ENCODE data around the gene IRF1.

Gene IRF1

GRCh38 chr5:132435447-132435846 is 55.1 kb downstream of the IRF1 start:
- no peak for DNase-seq

DNA sequence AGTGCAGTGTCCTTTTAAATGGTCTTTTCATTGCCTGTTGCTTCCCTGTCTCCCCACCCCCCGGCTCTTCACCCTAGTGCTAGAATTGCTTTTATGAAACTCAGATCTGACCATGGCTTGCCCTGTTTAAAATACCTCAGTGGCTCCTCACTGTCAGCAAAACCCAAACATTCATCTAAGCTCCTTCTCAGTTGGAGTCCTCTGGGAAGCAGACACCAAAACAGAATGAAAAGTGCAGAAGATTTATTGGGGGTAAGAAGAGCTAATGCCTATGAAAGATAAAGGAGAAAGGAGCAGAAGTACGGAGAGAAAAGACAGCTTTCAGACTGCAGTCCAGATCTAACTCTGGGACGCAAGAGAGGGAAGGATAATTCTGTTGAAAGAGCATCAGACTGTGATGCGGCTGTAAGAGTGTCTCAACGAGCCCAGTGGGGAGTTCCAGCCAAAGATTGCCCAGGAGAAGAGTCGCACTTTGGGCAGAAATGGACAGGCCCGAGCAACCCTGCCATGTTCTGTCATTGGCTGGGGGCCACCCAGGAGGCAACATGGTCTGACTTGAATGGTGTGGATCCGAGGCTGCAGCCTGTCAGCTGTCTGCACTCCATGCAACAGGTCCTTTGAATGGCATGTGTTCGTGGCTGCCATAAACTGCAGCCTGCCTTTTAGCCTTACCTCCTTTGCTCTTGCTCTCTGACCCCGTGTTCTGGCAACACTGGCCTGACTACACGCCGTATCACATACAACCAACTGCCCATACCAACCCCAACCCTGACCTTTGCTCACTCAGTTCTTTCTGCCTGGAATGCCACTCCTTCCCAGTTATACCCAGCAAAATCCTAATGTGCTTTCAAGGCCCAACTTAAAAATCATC is 55.9 kb downstream of the IRF1 start:
- no peak for DNase-seq

- DNase-seq: no peak
These were observed 57.4 kb downstream of the IRF1 start for GRCh38 chr5:132433141-132433540.

GRCh38 chr5:132431632-132432031 is 58.9 kb downstream of the IRF1 start:
- no peak for DNase-seq

All from DMS79 treated with DMSO at 0.1 percent for 48 hours (cell line).